ENCODE data around the gene MLX. TPM values are rescaled to one million over a fixed set of nuclear protein-coding genes. Genes with fewer than 3 reads are reported as not detected.

Gene MLX
- total and polyA plus RNA-seq, 10 of the 15 experiments (the other 5 are each of a cell fraction or from before 2014, with no cell fraction given), result 34.4 to 65.0 (median 44.4) TPM

GRCh38 chr17:42525221-42525620, 41.7 kb upstream of the MLX start (continued):
- TF ChIP-seq RELB (IDR thresholded peaks at IDR 0.05; ENCODE audit: low read depth) (no peak), ZBTB11 (CRISPR knock-in tag; IDR thresholded peaks at IDR 0.05) (no peak)

GRCh38 chr17:42526031-42526444, 40.9 kb upstream of the MLX start:
- in situ Hi-C loops (cut with MboI), result loop anchor here (5.0 kb wide), 1 partner anchor 204 kb away; no protein-coding TSS in a partner anchor
- no peak overlapping the region for H3K4me3 ChIP-seq
- H3K79me2 ChIP-seq (ENCODE audit: control insufficient read depth, insufficient read depth, low read length), result no peaks in the 10 kb centered on the region
- peaks cover 18% of the 10 kb centered on the region for H3K4me1 ChIP-seq (ENCODE audit: control insufficient read depth, insufficient read depth, low read length)
- H3K36me3 ChIP-seq (ENCODE audit: control insufficient read depth in 2 of 2, insufficient read depth in 2 of 2, low read length in 1 of 2), result peaks cover 4% of the 10 kb centered on the region in 2 experiments; a peak in 2 of 4 replicates
- ChIA-PET CTCF (interaction anchor here (0.5 to 4.1 kb wide), 9 partner anchors 8 to 687 kb away, joined by 3 to 32 read pairs (median 11); no protein-coding TSS in a partner anchor), POLR2A (no interaction called here), SMC1A (ENCODE audit: uncharacterized antibody, unreplicated experiment) (interaction anchor here (1.2 kb wide), 1 partner anchor 36 kb away, joined by 4 read pairs; no protein-coding TSS in a partner anchor), RAD21 (ENCODE audit: unreplicated experiment) (interaction anchor here (0.6 to 1.8 kb wide), 2 partner anchors 8 to 84 kb away, joined by 3 to 7 read pairs; no protein-coding TSS in a partner anchor)
- no peak overlapping the region for H2AFZ ChIP-seq (ENCODE audit: control insufficient read depth, low read depth, low read length)
- no peaks in the 10 kb centered on the region for H4K20me1 ChIP-seq (ENCODE audit: control insufficient read depth, insufficient read depth)
- no peak overlapping the region for H3K27ac ChIP-seq (ENCODE audit: control insufficient read depth, insufficient read depth)
- no peak overlapping the region for H3K4me2 ChIP-seq (ENCODE audit: control insufficient read depth, insufficient read depth)
- BruUV-seq (replicated peaks), result no TSS peak
- H3K27me3 ChIP-seq (replicated peaks in 1 of 2; ENCODE audit: control insufficient read depth in 2 of 2, insufficient read depth in 2 of 2, low read length in 1 of 2), result no peaks in the 10 kb centered on the region
- no peak for FAIRE-seq
- no peak for DNase-seq (ENCODE audit: low read depth, low spot score)
- H3K9ac ChIP-seq (ENCODE audit: control insufficient read depth, insufficient read depth, low read length), result no peak overlapping the region
- intact Hi-C loops (cut with micrococcal nuclease; ENCODE audit: unreplicated experiment), result loop anchor here (2.0 kb wide), 1 partner anchor 203 kb away; no protein-coding TSS in a partner anchor
- no peaks in the 10 kb centered on the region for H3K9me3 ChIP-seq (replicated peaks; ENCODE audit: control insufficient read depth, insufficient read depth, low read length)
- no peak for ATAC-seq
- 68% methylated on average over 6 of the region's 6 CpGs for WGBS (ENCODE audit: insufficient coverage, insufficient replicate concordance, low lambda C conversion rate, missing lambda C conversion rate)
- TF ChIP-seq ZNF687 (IDR thresholded peaks at IDR 0.05) (no peak), ZNF217 (IDR thresholded peaks at IDR 0.05) (no peak), MYB (IDR thresholded peaks at IDR 0.05; ENCODE audit: borderline replicate concordance, low read depth, low read length) (no peak), SPI1 (IDR thresholded peaks at IDR 0.05; ENCODE audit: borderline replicate concordance, insufficient read depth, low read depth, low read length) (no peak), ZBTB4 (CRISPR knock-in tag; IDR thresholded peaks at IDR 0.05) (no peak), YY1 (IDR thresholded peaks at IDR 0.05; ENCODE audit: low read depth, low read length) (no peak)
